ENCODE results near the gene PHF21B.

Gene PHF21B

GRCh38 chr22:44990810-44991209 is 19.0 kb downstream of the PHF21B start:
- H3K4me1 ChIP-seq (ENCODE audit: insufficient read depth, low read length, severe bottlenecking), result no peaks in the 10 kb centered on the region
- no peaks in the 10 kb centered on the region for H3K36me3 ChIP-seq (ENCODE audit: insufficient read depth, low read length)
- H3K9ac ChIP-seq (ENCODE audit: low read length), result no peak overlapping the region
- no peaks in the 10 kb centered on the region for H3K79me2 ChIP-seq (ENCODE audit: insufficient read depth, low read length)
- TF ChIP-seq, protein P1, sequence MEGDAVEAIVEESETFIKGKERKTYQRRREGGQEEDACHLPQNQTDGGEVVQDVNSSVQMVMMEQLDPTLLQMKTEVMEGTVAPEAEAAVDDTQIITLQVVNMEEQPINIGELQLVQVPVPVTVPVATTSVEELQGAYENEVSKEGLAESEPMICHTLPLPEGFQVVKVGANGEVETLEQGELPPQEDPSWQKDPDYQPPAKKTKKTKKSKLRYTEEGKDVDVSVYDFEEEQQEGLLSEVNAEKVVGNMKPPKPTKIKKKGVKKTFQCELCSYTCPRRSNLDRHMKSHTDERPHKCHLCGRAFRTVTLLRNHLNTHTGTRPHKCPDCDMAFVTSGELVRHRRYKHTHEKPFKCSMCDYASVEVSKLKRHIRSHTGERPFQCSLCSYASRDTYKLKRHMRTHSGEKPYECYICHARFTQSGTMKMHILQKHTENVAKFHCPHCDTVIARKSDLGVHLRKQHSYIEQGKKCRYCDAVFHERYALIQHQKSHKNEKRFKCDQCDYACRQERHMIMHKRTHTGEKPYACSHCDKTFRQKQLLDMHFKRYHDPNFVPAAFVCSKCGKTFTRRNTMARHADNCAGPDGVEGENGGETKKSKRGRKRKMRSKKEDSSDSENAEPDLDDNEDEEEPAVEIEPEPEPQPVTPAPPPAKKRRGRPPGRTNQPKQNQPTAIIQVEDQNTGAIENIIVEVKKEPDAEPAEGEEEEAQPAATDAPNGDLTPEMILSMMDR (IDR thresholded peaks at IDR 0.05; ENCODE audit: low read length), result no peak
- no peak for TF ChIP-seq EZH2 (IDR thresholded peaks at IDR 0.05; ENCODE audit: borderline replicate concordance, low read length)
- no peaks in the 10 kb centered on the region for H3F3A ChIP-seq (ENCODE audit: insufficient read depth, low read length)
- no peaks in the 10 kb centered on the region for H3K9me2 ChIP-seq (ENCODE audit: low read depth, low read length)
- H4K20me1 ChIP-seq (ENCODE audit: insufficient read depth, low read length), result no peaks in the 10 kb centered on the region
- no peaks in the 10 kb centered on the region for H3K9me3 ChIP-seq (ENCODE audit: low read length)
- H2AFZ ChIP-seq (ENCODE audit: low read length), result no peak overlapping the region
- no peak overlapping the region for H3K4me3 ChIP-seq (ENCODE audit: low read depth, low read length, poor library complexity, severe bottlenecking)
- no peak overlapping the region for H3K27ac ChIP-seq (ENCODE audit: low read depth, low read length, poor library complexity, severe bottlenecking)
- H3K4me2 ChIP-seq (ENCODE audit: low read length), result no peak overlapping the region
- no peaks in the 10 kb centered on the region for H3K27me3 ChIP-seq (ENCODE audit: insufficient read depth, low read length)

DNA sequence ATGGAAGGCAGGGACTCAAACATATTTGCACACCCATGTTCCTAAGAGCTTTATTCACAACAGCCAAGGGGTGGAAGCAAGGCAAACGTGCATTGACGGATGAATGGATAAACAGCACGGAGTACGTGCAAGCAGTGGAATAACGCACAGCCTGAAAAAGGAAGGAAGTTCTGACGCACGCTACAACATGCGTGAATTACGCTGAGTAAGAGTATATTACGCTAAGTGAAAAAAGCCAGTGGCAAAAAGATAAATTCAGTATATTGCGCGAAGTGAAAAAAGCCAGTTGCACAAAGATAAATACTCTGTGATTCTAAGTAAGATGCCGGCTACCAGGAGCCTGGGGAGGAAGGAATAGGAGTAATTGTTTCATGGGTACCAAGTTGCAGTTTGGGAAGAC is 19.5 kb downstream of the PHF21B start:
- Histone ChIP-seq H3K9me2 (ENCODE audit: low read depth, low read length) (no peaks in the 10 kb centered on the region), H3F3A (ENCODE audit: insufficient read depth, low read length) (no peaks in the 10 kb centered on the region), H3K9ac (ENCODE audit: low read length) (no peak overlapping the region), H3K27me3 (ENCODE audit: insufficient read depth, low read length) (no peaks in the 10 kb centered on the region), H3K36me3 (ENCODE audit: insufficient read depth, low read length) (no peaks in the 10 kb centered on the region), H3K4me1 (ENCODE audit: insufficient read depth, low read length, severe bottlenecking) (no peaks in the 10 kb centered on the region), H3K4me2 (ENCODE audit: low read length) (no peak overlapping the region), H3K79me2 (ENCODE audit: insufficient read depth, low read length) (no peaks in the 10 kb centered on the region), H3K27ac (ENCODE audit: low read depth, low read length, poor library complexity, severe bottlenecking) (no peak overlapping the region), H2AFZ (ENCODE audit: low read length) (no peak overlapping the region), H3K9me3 (ENCODE audit: low read length) (no peaks in the 10 kb centered on the region), H3K4me3 (ENCODE audit: low read depth, low read length, poor library complexity, severe bottlenecking) (no peak overlapping the region), H4K20me1 (ENCODE audit: insufficient read depth, low read length) (no peaks in the 10 kb centered on the region)
- TF ChIP-seq, protein P1 (IDR thresholded peaks at IDR 0.05; ENCODE audit: low read length), result no peak
- no peak for TF ChIP-seq EZH2 (IDR thresholded peaks at IDR 0.05; ENCODE audit: borderline replicate concordance, low read length)

DNA sequence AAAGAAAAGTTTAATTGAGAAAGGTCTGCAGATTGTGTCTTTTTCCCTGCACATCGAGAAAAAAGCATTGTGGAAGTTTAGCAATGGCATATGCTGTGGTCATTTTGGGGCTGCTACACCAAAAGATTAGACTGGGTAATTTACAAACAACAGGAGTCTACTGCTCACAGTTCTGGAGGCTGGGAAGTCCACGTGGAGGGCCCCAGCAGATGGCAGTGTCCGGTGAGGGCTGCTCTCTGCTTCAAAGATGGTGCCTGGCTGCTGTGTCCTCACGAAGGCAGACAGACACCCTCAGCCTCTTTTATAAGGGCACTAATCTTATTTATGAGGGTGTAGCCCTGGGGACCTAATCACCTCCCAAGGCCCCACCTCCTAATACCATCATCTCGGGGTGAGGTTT is 21.1 kb downstream of the PHF21B start:
- Histone ChIP-seq H2AFZ (ENCODE audit: low read length) (no peak overlapping the region), H3K9me2 (ENCODE audit: low read depth, low read length) (no peaks in the 10 kb centered on the region), H3K9ac (ENCODE audit: low read length) (no peak overlapping the region), H3K9me3 (ENCODE audit: low read length) (no peaks in the 10 kb centered on the region), H4K20me1 (ENCODE audit: insufficient read depth, low read length) (no peaks in the 10 kb centered on the region), H3F3A (ENCODE audit: insufficient read depth, low read length) (no peaks in the 10 kb centered on the region), H3K36me3 (ENCODE audit: insufficient read depth, low read length) (no peaks in the 10 kb centered on the region), H3K27ac (ENCODE audit: low read depth, low read length, poor library complexity, severe bottlenecking) (no peak overlapping the region), H3K4me2 (ENCODE audit: low read length) (no peak overlapping the region), H3K4me1 (ENCODE audit: insufficient read depth, low read length, severe bottlenecking) (no peaks in the 10 kb centered on the region), H3K27me3 (ENCODE audit: insufficient read depth, low read length) (no peaks in the 10 kb centered on the region), H3K4me3 (ENCODE audit: low read depth, low read length, poor library complexity, severe bottlenecking) (no peak overlapping the region), H3K79me2 (ENCODE audit: insufficient read depth, low read length) (no peaks in the 10 kb centered on the region)
- TF ChIP-seq EZH2 (IDR thresholded peaks at IDR 0.05; ENCODE audit: borderline replicate concordance, low read length), result no peak
- TF ChIP-seq, protein P1 (IDR thresholded peaks at IDR 0.05; ENCODE audit: low read length), result no peak
